HepG2 (cell line): ENCODE results near the gene UNC5C.

ENCODE experiments used
- BHLHE40 ChIP-seq: IDR thresholded peaks from 2 replicates; pipeline ENCODE4 v1.6.1; 2011; ENCODE audit warnings: low read length, improper control_type of control experiment
- HNF4A ChIP-seq: sonication (generic); formaldehyde crosslinking; IDR thresholded peaks from 2 replicates; pipeline ENCODE4 v1.4.0; 2020; ENCODE audit warnings: missing genetic modification reagents
- JUN ChIP-seq: sonication (generic); formaldehyde crosslinking; IDR thresholded peaks from 2 replicates; pipeline ENCODE4 v1.4.0; 2020; ENCODE audit warnings: mild to moderate bottlenecking, missing genetic modification reagents
- MAFG ChIP-seq: sonication (generic); formaldehyde crosslinking; IDR thresholded peaks from 2 replicates; pipeline ENCODE4 v1.5.1; 2020; ENCODE audit warnings: mild to moderate bottlenecking, missing genetic modification reagents
- POLR2AphosphoS5 ChIP-seq: IDR thresholded peaks from 2 replicates; pipeline ENCODE4 v1.6.1; 2012; ENCODE audit warnings: low read depth, low read length
- ZBTB38 ChIP-seq: sonication (generic); formaldehyde crosslinking; IDR thresholded peaks from 2 replicates; pipeline ENCODE4 v1.5.1; 2020; ENCODE audit warnings: mild to moderate bottlenecking, missing genetic modification reagents
- ZNF83 ChIP-seq: sonication (generic); formaldehyde crosslinking; IDR thresholded peaks from 2 replicates; pipeline ENCODE4 v1.4.0; 2020; ENCODE audit warnings: missing genetic modification reagents, mild to moderate bottlenecking, borderline replicate concordance
- TF ChIP-seq, protein P1 (sequence below): sonication (generic); formaldehyde crosslinking; IDR thresholded peaks from 2 replicates; pipeline ENCODE4 v1.5.0; 2020; ENCODE audit warnings: missing genetic modification reagents

DNA sequence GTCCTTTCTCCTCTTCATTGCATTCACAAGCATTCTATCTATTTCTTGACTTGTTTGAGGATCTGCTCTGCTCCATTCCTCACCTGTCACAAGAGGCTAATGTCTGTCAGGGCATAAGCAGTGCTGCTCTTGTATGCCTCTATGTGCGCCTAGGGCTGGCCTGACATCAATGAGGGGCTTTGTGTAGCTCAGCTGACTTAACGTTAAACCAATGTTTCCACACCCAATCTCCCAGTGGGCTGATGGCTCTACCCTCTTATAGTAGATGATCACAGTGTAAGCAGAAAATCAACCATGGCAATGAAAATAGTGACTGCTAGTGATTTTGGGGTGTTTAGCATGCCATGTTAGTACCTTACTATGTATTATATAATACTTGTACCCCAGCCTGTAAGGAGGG lies 139.0 kb downstream of the UNC5C start:
- TF ChIP-seq, protein P1, sequence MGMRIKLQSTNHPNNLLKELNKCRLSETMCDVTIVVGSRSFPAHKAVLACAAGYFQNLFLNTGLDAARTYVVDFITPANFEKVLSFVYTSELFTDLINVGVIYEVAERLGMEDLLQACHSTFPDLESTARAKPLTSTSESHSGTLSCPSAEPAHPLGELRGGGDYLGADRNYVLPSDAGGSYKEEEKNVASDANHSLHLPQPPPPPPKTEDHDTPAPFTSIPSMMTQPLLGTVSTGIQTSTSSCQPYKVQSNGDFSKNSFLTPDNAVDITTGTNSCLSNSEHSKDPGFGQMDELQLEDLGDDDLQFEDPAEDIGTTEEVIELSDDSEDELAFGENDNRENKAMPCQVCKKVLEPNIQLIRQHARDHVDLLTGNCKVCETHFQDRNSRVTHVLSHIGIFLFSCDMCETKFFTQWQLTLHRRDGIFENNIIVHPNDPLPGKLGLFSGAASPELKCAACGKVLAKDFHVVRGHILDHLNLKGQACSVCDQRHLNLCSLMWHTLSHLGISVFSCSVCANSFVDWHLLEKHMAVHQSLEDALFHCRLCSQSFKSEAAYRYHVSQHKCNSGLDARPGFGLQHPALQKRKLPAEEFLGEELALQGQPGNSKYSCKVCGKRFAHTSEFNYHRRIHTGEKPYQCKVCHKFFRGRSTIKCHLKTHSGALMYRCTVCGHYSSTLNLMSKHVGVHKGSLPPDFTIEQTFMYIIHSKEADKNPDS (CRISPR knock-in tag), result no peak
- no peak for TF ChIP-seq HNF4A (CRISPR knock-in tag)
- no peak for TF ChIP-seq POLR2AphosphoS5
- no peak for TF ChIP-seq BHLHE40
- no peak for TF ChIP-seq ZNF83 (CRISPR knock-in tag)
- TF ChIP-seq MAFG (CRISPR knock-in tag), result no peak
- no peak for TF ChIP-seq ZBTB38 (CRISPR knock-in tag)
- TF ChIP-seq JUN, result no peak
